Embryonic facial prominence (tissue), 1 donor: ENCODE measurements around the gene MYCBP.
"Not testable (repeated sequence)": the region's sequence is repeated elsewhere in the genome, so short reads cannot be mapped to it uniquely, and the experiment has no call there.

Experiments
- DNase-seq: peaks from one replicate; pipeline ENCODE4 v3.0.0-alpha.2; 2016; ENCODE audit errors: extremely low spot score

Gene MYCBP

DNA sequence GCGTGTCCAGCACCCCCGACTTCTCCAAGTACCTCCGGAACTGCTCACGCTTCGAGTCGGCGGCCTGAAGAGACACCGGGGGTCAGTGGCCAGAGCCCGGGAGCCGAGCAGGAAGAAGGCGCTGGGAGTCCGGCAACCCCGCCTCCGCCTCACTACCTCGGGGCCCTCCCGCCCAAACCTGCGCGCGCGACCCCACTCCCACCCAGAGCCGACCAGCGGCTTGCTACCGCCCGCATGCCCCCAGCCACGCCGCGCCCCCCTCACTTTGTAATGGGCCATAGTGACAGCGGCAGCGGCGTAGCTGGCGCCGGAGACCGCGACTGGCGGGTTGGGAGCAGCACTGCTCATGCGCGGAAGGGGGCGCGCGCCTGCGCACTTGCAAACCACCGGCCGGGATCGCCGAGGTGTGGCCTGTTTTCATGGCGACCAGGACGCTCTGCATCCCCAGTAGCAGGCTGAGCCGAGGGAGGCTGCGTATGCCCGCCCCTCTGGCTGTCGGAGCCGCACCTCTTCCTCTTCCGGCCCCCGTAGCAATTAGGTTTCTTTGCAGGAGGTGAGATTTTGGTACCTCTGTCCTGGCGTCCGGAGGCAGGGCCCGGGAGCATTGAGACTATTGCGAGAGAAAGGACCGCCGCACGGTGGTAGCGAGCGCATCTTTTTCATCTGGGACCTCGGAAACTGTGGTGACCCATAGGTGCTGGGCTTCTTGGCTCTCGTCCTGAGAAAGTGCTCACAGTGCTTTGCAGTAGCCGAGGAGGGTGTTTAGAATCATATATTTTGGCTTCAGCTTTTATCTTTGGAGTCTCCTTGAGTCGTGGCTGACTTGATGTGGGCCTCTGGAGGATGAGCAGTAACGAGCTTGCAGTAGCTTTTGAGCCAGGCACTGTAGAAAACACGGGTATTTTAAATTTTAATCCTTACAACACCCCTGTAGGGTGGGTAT is at the start of gene MYCBP:
Gene MYCBP, minus strand, starts transcription at position 322 of the 943 bp plus-strand sequence. Its CDS starts 43 bp downstream, at position 279.
- peak; percentile 93 for DNase-seq

DNA sequence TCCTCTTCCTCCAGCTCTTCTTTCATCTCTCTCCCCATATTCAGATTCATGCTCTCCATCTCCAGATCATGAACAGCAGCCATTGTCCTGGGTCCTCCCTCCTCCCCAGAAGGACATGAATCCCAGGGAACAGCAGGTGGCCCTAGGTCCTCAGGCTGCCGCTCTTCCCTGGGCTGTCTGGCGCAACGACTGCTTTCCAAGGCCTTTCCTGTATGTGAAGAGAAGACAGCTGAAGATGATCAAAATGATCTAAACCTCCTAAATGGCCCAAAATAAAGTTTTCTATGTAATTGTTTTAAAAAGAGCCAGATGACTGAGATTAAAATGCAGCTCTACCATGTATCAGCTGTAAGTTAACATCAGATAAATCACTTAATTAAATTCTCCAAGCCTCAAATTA is 46.0 kb upstream of the MYCBP start:
- no peak for DNase-seq

- DNase-seq = no peak
Observed at GRCh38 chr1:38918568-38918967, 45.4 kb upstream of the MYCBP start.

- no peak for DNase-seq
Observed at GRCh38 chr1:38917772-38918171, 44.6 kb upstream of the MYCBP start.

- DNase-seq = no peak
Observed at GRCh38 chr1:38917337-38917736, 44.2 kb upstream of the MYCBP start.

- no peak for DNase-seq
Observed at GRCh38 chr1:38915352-38915948, 42.3 kb upstream of the MYCBP start.

GRCh38 chr1:38914908-38915307 is 41.8 kb upstream of the MYCBP start:
- not testable (repeated sequence) for DNase-seq

GRCh38 chr1:38908821-38909220 is 35.7 kb upstream of the MYCBP start:
- DNase-seq = no peak

- DNase-seq = no peak
Observed at GRCh38 chr1:38905985-38906384, 32.8 kb upstream of the MYCBP start.

GRCh38 chr1:38899560-38899959 is 26.4 kb upstream of the MYCBP start:
- DNase-seq = no peak

DNA sequence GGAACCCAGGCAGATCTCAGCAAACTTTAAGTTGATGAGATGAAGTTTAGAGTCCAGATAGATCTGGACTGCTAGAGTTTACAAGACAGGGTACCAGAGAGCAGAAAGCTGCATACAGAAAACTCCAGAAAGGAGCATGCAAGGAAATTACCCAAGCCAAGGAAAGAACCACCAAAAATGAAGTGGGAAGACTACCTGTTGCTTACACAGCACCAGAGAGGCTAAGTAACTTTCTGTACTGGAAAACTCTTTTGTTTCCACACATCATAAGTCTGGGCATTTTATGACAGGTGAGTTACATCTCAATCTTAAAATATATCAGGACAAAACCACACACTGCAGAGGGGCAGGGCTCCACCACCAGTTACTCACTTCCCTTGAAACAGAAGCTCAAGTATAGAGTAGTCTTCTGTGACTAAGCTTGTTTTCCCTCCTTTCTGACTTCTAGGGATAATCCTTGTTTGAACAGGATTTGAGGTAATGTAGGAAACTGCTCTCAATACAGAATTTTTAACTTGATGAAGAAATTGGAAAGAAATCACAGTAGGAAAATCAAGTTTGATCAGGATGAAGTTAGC is 25.6 kb upstream of the MYCBP start:
- no peak for DNase-seq

DNA sequence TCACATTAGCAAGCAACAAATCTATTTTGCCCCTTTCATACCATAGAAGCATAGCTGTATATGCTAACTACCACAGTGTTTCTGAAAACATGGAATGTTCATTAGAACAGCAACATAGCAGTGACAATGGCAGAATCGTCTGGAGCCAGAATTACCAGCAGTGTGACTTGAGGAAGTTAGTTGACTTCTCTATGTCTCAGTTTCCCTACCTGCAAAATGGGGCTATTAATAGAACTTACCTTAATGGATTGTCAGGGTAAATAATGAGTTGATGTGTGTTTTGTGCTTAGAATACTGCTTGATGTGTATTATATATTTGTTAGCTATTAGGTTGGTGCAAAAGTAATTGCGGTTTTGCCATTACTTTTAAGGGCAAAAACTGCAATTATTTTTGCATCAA is 23.0 kb upstream of the MYCBP start:
- DNase-seq = no peak

GRCh38 chr1:38892976-38893375 is 19.8 kb upstream of the MYCBP start:
- DNase-seq = no peak

- DNase-seq = no peak
Observed at GRCh38 chr1:38891753-38892152, 18.6 kb upstream of the MYCBP start.

DNA sequence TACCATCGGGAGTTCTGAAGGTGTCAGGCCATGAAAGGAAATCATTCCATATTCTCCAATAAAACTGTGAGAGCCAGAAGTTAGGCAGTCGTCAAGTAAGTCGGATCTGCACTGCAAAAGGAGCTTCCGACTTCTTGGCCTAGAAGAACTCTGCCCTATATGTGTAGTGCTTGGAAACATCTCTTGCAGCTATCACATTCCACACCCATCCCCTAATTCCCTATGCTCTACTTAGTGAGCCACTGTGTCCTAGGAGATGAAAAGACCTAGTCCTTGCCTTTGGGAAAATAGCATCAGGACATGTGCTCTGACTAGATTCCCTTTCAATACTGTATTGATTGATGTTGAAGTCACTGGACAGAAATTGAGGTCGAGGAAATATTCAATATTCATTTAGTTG is 16.4 kb upstream of the MYCBP start:
- no peak for DNase-seq

GRCh38 chr1:38888423-38889333 is 15.5 kb upstream of the MYCBP start:
- DNase-seq = no peak

GRCh38 chr1:38885092-38885491 is 11.9 kb upstream of the MYCBP start:
- no peak for DNase-seq

GRCh38 chr1:38881487-38881886 is 8.3 kb upstream of the MYCBP start, which contains the start of gene GJA9:
TSS of gene GJA9 (minus strand) at chr1:38881587. CDS start at chr1:38876098, 5,489 bp downstream.
- no peak for DNase-seq

DNA sequence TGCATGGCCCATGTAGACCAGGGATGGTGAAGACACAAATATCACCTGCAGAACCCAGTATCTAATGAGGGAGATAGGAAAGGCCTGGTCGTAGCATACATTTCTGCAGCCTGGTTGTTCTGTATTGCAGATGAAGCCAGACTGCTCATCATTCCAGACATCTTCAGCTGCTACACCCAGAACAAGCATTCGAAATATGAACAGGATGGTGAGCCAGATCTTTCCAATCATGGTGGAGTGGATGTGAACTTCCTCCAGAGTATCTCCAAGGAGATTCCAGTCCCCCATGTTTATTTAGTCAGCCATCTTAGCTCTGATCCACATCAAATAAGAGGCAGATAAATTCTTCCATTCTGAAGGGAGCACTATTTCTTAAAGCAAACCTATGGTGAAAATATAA is 2.7 kb upstream of the MYCBP start:
- peak; percentile 4 for DNase-seq

- peak; percentile 4 for DNase-seq
Observed at GRCh38 chr1:38872401-38873026, 634 bp downstream of the MYCBP start.

- peak; percentile 2 for DNase-seq
Observed at GRCh38 chr1:38870996-38871395, 2.2 kb downstream of the MYCBP start.
